GM18951 (cell line): ENCODE measurements around the gene LRRC14B.
"Not testable (repeated sequence)": the region's sequence is repeated elsewhere in the genome, so short reads cannot be mapped to it uniquely, and the experiment has no call there.

Source experiments
- POLR2A ChIP-seq: IDR thresholded peaks from 4 replicates; pipeline ENCODE4 v1.6.1; 2011; ENCODE audit warnings: mild to moderate bottlenecking; ENCODE audit not compliant: insufficient read length, insufficient read depth; ENCODE audit errors: extremely low read depth
- in situ Hi-C: fragments of 300-500 bp; cut with MboI; formaldehyde crosslinking; loops from one replicate; pipeline ENCODE4 v1.12.0; 2022; ENCODE audit warnings: low sequenced_read_pairs, mixed read lengths, inconsistent platforms; ENCODE audit not compliant: unreplicated experiment

Gene LRRC14B

DNA sequence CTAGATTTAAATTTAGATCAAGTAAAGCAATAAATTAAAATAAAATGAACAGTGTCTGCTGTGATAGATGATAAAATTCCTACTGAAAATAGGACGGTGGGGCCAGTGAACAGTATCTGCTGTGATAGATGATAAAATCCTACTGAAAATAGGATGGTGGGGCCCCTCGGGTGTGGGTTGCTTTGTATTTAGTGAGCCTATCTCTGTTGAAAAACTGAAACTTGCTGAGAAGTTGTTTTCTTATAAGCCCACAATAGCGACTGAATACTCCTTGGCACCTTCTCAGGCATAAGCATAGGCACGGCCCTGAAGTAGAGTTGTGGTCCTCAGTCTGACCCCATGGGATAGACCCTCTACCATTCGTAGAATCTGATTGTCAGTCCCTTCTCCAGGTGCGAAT is 32.5 kb downstream of the LRRC14B start:
- in situ Hi-C loops: no loop called here
- TF ChIP-seq POLR2A: no peak

DNA sequence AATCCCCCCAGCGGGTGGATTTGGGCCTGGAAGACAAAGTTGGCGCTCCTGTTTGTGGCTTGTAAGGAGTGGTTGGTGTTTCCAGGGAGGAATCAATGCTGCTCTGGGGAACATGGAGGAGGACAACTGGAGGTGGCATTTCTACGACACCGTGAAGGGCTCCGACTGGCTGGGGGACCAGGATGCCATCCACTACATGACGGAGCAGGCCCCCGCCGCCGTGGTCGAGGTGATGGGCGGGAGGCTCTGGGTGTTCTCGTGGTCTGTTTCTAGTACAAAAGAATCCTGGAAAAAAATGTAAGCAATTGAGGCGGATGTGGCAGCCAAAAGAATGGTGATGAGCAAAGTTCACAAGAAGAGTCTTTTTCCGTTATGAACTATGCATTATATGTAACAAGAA is 34.0 kb downstream of the LRRC14B start:
- TF ChIP-seq POLR2A: no peak
- in situ Hi-C loops: no loop called here

DNA sequence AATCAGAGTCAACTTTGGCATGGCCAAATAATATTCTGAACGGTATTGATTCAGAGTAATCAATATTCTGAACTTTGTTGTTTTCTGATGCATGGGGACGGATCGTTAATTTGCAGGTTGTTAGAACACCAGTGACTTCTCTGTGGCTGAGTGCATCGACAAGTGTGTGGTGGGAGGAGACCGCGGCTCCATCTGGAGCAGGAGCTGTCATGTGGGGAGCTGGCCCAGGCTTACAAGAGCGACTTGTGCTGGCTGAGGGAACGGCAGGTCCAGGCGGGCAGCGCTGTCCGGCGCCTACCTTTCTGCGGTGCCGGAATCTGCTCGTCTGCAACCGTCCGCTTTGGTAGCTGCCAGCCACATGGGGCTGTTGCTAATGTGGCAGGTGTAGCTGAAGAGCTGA is 36.1 kb downstream of the LRRC14B start:
- in situ Hi-C loops: not testable (repeated sequence)

DNA sequence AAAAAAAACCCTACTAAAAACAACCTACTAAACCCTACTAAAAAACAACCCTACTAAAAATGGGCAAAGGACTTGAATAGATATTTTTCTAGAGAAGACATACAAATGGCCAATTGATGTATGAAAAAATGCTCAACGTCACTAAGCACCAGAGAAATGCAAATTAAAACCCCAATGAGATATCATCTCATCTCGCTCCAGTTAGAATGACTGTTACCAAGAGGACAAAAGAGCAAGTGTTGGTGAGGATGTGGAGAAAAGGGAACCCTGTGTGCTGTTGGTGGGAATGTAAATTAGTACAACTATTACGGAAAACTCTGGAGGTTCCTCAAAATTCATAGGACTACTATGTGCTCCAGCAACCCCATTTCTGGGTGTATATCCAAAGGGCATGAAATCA is 37.6 kb downstream of the LRRC14B start:
- in situ Hi-C loops: no loop called here
- no peak for TF ChIP-seq POLR2A

DNA sequence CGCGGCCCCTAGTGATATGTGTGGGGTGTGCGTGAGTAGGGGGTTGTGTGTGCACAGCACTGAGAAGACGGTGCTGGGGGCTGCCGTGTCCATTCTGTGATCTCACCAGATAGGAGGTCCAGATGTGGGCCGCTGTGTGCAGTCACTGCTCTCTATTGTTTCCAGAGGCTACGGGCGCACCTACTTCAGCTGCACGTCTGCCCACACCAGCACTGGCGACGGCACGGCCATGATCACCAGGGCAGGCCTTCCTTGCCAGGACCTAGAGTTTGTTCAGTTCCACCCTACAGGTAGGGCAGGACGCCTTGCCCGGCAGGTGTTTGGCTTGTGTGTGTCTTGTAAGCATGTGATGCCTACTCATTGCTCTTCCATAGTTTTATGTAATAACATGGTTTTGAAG is 39.4 kb downstream of the LRRC14B start:
- TF ChIP-seq POLR2A: no peak
- in situ Hi-C loops: no loop called here

DNA sequence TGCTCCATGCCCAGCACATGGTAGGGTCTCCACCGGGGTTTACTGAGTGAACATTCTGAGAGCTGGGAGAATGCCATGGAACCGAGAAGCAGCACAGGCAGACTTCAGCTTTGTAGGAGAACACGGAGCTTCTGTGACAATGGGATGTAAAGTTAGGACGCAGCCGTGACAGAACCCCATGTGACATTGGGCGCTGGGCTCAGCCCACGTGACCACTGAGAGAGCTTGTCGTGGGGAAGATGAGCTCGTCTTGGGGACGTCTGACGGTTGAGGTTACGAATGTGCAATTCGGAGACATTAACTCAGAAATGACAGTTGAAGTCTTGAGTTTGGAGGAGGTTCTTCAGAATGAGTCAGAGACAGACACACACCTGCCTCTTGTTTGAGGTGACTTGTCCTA is 40.4 kb downstream of the LRRC14B start:
- TF ChIP-seq POLR2A: no peak
- in situ Hi-C loops: no loop called here

DNA sequence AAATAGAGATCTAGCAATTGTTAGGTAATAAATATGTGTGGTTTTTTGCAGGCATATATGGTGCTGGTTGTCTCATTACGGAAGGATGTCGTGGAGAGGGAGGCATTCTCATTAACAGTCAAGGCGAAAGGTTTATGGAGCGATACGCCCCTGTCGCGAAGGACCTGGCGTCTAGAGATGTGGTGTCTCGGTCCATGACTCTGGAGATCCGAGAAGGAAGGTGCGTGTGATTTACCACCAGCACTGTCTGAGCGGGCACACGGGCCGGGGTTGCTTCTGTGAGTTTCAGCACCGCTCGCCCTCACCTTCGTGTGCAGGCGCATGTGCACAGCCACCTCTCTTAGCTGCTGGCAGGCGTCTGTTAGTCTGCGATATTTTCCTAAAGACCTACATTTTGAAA is 42.1 kb downstream of the LRRC14B start:
- in situ Hi-C loops: not testable (repeated sequence)

DNA sequence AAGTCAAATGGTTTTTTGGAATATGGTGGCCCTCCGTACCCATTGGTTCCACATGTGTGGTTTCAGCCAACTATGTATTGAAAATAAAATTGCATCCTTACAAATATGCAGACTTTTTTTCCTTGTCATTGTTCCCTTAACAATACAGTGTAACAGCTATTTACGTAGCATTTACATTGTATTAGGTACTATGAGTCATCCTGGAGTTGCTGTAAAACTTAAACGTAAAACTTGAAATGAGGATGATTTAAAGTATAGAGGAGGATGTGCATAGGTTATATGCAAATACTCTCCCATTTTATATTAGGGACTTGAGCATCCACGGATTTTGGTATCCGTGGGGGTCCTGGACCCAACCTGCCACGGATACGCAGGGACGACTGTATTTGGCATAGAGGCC is 43.2 kb downstream of the LRRC14B start:
- no peak for TF ChIP-seq POLR2A
- in situ Hi-C loops: no loop called here

DNA sequence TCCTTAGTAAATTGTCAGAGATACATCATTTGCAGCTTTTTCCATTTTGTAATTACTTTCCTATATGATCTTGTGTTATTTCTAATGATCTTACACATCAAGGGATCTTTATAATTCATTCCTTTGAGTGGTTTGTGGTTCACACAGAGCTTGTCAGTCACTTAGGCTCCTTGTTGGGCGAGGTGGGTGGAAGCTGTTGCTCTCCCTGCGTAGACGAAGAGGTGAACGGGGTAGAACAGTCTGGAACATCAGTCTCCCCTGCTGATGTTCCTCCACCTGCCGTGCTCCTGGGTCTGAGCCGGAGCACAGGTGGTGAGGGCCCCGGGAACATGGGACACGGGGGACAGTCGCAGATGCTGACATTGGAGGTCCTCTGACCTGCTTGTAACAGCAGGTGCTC is 44.2 kb downstream of the LRRC14B start:
- in situ Hi-C loops: not testable (repeated sequence)

DNA sequence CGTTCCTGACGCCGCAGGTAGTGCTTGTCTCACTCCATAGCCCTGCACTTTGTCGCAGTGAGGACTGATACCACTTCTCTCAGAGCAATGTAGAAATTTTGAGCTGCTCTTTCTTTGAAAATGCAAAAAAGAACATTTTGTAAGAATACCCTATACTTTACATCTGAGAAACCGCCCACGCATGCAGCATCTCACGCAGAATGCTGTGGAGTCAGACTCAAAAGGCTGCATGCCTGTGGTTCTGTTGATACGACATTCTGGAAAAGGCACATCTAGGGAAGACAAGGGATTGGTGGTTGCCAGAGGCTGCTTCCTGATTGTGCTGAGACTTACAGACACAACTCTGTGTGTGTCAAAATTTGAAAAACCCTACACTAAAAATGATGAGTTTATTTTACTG is 46.6 kb downstream of the LRRC14B start:
- in situ Hi-C loops: not testable (repeated sequence)

DNA sequence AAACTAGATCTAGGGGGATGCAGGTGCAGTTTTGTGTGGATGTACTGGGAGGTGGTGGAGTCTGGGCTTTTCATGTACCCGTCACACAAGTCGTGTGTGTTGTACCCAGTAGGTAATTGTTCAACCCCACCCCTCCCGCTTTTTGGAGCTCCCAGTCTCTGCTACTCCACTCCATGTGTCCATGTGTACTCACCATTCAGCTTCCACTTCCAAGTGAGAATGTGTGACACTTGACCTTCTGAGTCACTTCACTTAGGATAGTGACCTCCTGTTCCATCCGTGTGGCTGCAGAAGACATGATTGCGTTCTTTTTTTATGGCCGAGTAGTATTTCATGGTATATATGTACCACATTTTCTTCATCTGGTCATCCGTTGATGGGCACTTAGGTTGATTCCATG is 49.3 kb downstream of the LRRC14B start:
- in situ Hi-C loops: not testable (repeated sequence)

DNA sequence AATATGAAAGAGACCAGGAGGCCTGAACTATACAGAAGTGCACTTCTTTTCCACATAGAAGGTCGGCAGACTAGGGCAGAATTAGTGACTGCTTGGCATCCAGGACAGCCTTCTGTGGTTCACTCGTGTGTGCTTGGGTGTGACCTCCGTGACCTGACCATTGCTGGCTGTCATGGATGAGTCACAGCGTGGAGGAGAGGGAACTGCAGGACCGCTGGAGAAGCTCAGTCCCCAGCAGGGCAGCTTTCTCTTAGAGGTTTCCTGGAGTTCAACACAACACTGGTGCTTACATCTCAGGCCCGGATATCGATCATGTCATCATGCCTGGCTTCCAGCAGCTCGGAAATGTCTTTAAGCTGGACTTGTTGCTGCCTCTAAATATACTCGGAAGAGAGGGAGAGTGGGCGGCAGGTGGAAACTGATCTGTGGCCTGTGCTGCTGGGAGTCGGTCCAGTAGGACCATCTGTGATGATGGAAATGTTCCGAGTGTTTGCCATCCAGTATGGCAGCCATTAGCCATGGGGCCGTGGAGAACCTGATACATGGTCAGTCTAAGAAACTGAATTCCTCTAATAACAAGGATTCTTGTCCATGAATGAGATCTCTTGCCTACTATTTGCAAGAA is 49.9 kb downstream of the LRRC14B start:
- in situ Hi-C loops: not testable (repeated sequence)

DNA sequence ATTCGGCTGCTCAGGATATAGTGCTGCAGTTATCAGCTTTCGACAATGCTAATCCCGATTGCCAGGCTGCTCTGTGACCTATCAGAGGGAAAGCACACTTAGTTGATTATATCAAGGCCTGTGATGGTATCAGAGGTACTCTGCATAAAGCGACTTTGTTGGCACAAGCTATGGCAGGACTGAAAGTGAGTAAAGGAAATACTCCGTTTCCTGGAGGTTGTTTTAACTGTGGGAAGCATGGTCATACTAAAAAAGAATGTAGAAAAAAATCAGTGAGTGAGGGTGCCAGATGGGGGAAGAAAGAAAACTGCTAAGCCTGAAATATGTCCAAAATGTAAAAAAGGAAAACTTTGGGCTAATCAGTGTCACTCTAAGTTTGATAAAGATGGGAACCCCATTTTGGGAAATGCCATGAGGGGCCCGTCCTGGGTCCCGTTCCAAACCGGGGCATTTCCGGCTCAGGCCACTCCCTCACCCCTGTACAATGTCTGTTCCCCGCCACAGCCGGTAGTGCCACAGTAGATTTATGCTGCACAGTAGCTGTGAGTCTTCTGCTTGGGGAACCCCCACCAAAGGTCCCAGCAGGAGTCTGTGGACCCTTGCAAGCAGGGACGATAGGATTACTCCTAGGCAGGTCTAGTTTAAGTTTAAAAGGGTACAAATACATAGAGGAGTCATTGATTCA is 52.5 kb downstream of the LRRC14B start:
- in situ Hi-C loops: not testable (repeated sequence)

DNA sequence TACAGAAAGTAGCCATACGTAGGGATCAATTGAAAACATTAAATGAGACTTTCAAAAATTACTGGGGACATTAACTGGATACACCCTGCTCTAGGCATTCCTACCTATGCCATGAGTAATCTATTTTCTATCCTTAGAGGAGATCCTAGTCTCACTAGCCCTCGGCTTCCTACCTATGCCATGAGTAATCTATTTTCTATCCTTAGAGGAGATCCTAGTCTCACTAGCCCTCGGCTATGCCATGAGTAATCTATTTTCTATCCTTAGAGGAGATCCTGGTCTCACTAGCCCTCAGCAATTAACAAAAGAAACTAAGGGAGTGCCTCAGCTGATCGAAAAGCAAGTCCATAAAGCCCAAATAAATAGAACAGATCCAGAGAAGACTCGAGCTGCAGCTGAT is 54.4 kb downstream of the LRRC14B start:
- in situ Hi-C loops: not testable (repeated sequence)
